Suppressor macrophage treated with lipopolysaccharide for 4 hours (primary cell): Measurements from ENCODE around the gene INPP5K.
"Not testable (repeated sequence)": the region's sequence is repeated elsewhere in the genome, so short reads cannot be mapped to it uniquely, and the experiment has no call there.

ENCODE experiments used
- DNase-seq: peaks from one replicate; pipeline ENCODE4 v3.0.0-alpha.2; 2020

INPP5K gene

DNA sequence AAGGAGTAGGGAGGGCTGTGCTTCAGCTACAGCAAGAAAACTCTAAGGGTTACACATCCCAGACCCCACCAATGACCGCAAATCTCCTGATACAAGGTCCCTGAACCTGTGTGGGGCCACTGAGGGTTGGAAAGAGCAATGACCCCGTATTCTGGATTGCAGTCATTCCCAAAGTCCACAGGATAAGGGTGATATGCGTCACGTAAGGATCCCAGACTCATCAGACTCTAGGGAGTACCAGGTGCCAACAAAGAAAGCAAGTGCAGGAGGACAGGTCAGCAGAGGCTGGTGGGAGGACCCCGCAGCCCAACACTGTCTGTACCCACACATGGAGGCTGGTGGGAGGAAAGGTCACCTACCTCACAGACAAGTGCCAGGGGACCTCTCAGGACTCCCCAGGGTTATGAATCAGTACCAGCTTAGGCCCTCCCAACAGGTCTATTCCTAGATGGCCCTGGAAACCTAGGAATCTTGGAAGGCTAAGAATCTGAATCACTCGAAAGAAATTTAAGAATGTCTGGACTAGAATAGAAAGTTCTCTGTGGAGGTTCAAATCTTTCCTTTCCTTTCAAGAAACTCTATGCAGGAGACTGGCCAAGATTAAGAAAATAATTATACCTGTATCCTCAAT, 30.0 kb upstream of the INPP5K start:
- DNase-seq = no peak

GRCh38 chr17:1545618-1546017, 29.2 kb upstream of the INPP5K start:
- no peak for DNase-seq

GRCh38 chr17:1542316-1542715, 25.9 kb upstream of the INPP5K start:
- no peak for DNase-seq

DNA sequence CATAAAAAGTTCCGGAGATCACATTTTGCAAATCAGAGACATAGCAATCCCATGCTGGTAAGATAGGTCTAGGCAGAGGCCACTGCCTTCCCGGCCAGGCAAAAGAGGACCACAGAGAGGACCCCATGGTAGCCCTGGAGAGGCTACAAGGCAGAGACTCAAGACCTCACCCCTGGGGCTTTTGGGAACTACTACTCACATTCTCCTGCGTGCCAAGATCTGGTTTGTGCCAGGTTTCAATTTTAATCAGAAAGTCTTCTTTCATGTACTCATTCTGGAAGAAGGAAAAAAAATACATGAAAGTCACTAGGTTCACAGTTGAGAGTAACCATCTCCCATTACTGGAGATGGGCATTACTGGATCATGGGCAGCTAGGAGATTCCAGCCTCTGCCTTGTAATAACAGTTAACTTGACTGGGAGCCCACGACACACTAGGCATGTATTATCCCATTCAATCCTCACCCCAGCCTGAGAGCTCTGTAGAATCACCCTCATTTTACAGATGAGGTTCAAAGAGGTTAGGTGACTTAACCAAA, 25.0 kb upstream of the INPP5K start:
- DNase-seq = no peak

DNA sequence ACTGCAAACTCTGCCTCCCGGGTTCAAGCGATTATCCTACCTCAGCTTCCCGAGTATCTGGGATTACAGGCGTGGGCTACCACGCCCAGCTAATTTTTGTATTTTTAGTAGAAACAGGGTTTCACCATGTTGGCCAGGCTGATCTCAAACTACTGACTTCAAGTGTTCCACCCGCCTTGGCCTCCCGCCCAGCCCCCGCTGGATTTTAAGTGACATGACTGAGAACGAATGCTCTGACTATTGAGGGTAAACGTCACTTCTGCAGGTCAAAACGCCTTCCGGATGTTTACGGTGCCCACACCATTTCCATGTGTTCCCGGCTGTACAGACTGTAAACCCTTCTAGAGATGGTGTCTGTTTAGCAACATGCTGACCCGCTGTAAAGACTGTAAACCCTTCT, 23.4 kb upstream of the INPP5K start:
- DNase-seq = no peak

- no peak for DNase-seq
Measured at GRCh38 chr17:1535737-1536136, 19.3 kb upstream of the INPP5K start.

GRCh38 chr17:1533661-1534325, 17.4 kb upstream of the INPP5K start:
- no peak for DNase-seq

DNA sequence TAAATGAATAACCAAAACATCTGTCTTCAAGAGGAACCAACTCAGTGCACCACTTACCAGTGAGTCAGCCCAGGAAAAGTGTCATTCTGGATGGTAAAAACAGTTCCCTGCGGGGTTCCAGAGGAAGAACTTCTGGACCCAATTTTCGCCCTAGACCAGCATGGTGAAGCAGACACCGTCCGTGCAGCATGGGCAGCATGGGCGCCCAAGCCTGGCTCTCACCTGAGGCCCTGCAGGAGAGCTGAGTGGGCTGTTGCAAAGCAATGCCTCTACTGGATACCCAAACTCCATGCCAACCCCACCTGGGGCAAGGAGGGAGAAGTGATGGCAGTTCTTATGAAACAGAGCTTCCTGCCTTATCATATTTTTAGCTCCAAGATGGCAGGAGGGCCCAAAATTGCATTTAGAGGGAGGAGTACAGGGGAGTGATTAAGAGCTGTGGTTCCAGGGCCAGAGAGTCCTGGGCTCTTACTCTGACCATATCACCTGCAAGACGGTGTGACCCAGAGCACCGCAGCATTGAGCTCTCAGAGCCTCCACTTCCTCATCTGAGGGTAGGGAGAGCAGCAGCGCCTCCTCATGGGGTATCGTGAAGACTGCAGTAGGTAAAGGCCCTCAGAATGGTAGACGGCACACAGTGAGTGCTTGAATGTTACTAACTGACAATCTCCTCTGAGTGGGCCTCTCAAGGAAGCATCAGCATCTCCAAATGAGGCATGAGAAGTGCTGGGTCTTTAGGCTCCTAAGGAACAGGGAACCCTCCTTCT, 16.6 kb upstream of the INPP5K start:
- DNase-seq = peak; percentile 25

DNA sequence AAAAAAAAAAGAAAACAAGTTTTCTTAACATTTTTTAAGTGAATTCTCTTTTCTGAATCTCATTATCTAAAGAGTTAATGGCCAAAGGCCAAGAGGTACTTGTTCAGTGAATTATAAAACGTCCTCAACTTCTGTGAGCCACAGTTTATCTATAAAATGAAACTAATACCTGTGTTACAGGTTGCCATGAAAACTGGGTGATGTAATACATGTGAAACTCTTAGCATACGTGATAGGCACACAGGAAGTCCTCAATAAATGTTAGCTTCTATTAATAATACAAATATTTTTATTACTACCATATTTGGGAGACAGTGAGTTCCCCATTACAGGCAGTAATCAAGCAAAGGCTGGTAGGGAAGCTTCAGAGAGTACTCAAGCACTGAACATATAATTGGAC, 13.5 kb upstream of the INPP5K start:
- DNase-seq = no peak

DNA sequence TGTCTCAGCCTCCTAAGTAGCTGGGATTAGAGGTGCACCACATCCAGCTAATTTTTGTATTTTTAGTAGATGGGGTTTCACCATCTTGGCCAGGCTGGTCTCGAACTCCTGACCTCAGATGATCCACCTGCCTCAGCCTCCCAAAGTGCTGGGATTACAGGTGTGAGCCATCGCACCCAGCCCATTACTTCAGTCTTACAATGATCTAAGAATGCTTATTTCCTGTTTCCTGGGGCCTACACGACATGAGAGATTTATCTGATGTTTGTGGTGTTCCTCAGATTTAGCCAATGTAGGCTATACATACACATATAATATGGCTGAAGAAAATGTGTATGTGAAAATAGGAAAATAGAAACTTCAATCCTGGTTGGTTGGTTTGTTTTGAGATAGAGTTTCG, 10.5 kb upstream of the INPP5K start:
- not testable (repeated sequence) for DNase-seq

- no peak for DNase-seq
Measured at GRCh38 chr17:1522626-1523025, 6.2 kb upstream of the INPP5K start.

DNA sequence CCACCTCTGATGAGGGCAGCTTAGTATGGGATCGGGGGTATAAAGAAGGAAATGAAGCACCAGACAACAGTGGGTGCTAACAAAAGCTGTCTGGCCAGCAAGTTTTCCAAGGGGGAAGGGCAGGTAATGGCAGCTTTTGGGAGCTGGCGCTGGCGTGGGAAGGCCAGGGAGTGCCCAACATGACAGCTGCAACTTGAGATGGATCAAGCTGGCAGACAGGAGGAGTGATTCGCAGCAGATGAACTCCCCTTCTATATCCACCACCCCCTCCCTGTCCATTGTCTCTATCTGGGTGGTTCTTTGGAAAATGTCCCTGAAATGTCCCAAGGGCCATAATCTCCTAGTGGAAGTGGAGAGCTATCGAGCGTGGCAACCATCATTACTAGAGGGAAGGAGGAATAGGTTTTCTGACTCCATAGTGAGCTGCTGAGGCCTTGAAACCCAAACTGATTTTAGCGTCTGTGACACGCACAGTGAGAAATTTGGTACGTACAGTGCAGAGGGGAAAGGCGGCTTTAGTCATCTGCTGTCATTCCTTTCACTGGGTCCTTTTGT, 4.8 kb upstream of the INPP5K start:
- no peak for DNase-seq

DNA sequence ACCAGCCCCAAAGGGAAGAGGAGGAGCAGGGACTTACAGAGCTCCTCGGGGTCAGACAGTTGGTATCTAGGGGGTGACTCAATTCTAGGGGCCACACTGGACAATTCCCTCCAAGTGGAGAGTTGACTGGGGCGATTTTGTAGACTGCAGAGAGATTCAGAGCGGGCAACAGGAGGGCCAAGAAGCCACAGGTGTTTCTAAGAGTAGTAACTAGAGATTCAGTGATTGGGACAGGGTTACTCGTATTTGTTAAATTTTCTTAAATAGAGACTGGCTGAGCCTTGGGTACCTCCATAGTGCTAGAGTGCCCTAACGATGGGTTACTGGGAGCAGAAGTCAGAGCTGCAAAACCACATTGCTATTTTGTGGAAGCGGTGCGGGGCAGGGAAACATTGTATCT, 3.3 kb upstream of the INPP5K start:
- DNase-seq = no peak

DNA sequence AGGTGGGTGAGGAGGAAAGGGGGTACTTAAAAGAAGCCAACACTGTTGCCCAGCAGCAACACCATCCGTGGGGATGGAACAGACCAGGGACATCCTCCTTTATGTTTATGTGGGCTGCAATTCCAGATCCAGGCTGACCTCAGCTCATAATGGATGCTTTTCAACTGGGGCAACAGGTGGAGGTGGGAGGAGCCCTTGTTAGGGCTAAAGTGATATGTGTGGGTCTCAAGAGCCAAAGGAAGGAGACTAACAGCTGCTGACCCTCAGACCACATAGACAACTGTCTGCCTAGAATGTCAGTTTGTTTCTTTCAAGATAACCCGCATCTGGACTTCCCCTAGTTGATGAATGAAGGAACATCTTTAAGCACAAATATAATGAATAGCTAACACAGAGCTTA, 2.0 kb upstream of the INPP5K start:
- DNase-seq = no peak

DNA sequence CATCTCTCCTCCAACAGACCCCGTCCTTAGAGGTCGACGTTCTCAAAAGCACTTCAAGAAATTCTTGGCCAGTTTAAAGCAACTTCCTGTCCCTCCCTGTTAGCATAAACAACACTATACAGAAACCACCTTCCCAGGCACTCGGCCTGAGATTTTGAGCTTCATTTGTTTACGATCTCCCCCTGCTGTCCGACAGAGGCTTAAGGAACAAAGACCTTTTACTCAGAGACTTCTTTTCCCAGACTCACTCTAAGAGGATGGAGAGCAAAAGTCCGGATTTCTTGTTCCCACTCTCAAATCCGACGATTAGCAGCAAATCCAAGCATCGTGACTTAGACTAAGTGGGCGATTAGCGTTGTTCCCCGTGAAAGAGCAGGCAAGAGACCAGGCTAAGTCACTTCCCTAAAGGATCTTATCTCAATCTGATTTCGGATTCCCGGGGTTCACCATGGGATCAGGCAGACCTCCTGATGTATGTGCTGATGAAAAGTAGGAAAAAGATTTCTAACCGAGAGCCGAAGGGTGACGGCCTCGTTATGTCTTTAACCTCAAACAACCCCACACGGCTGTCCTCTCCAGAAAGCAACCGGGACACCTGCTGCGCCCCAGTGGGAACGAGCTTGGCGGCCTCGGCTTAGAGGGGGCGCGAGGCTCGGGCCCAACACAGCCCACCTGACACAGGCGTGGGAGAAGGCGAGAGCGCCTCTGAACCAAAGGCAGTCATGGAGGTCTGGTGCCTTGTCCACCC, 598 bp downstream of the INPP5K start:
- peak; percentile 79 for DNase-seq

- no peak for DNase-seq
Measured at GRCh38 chr17:1512351-1512750, 4.1 kb downstream of the INPP5K start.

GRCh38 chr17:1511756-1512321, 4.6 kb downstream of the INPP5K start:
- DNase-seq = no peak

DNA sequence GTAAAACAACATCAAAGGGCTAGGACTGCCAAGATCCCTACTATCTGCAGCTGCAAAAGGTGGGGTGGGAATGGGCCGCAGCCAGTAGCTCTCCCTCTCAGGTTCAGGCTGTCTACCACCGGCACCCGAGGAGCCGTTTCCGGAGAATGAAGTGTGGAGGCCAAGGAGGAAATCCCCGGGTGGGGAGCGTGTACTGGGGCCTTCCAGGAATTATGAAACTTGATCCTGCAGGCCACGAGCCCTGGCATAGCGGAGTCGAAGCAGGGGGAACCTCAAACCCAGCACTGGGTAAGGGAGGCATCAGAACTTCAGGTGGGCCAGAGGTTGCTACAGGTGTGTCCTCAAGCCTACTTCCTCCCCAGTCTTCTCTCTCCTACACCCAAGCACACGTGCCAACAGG, 5.1 kb downstream of the INPP5K start:
- no peak for DNase-seq

- DNase-seq = peak; percentile 59
Measured at GRCh38 chr17:1509290-1509881, 7.0 kb downstream of the INPP5K start.

- not testable (repeated sequence) for DNase-seq
Measured at GRCh38 chr17:1508709-1509108, 7.7 kb downstream of the INPP5K start.

DNA sequence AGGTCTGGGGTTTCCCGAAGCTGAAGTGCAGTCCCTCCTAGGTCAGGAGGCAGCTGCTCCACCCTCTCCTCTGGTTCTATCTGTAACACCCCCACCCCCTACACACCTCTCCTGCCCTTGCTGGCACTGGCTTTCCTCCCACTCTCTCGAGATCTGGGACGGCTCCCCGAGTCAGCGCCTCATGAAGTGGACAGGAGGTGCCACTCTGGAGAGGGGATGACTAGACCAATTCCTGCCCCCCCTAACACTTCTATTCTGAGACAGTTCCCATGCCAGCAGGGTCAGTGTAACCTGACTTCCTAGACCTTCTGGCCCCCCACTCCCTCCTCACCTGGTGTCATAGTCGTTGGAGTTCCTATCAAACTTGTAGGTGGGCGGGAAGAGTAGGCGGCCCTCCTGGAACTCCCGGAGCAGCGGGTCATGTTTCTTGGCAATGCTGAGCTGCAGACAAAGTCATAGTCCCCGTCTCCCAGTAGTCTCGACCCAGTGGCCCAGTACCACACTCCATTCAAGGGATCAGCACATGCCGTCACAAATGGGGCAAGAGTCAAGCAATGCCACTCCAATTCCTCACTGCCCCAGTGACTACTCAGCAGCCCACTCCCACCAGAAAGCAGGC, 9.7 kb downstream of the INPP5K start:
- no peak for DNase-seq

GRCh38 chr17:1505586-1505985, 10.8 kb downstream of the INPP5K start:
- DNase-seq = no peak
